Smooth muscle cell of the brain vasculature (primary cell): Measurements from ENCODE around the gene MRPL41.
"Not testable (repeated sequence)": the region's sequence is repeated elsewhere in the genome, so short reads cannot be mapped to it uniquely, and the experiment has no call there.

Experiments used
- DNase-seq: peaks from one replicate; pipeline ENCODE4 v3.0.0-alpha.2; 2012; ENCODE audit warnings: low read depth, low spot score

The MRPL41 gene

DNA sequence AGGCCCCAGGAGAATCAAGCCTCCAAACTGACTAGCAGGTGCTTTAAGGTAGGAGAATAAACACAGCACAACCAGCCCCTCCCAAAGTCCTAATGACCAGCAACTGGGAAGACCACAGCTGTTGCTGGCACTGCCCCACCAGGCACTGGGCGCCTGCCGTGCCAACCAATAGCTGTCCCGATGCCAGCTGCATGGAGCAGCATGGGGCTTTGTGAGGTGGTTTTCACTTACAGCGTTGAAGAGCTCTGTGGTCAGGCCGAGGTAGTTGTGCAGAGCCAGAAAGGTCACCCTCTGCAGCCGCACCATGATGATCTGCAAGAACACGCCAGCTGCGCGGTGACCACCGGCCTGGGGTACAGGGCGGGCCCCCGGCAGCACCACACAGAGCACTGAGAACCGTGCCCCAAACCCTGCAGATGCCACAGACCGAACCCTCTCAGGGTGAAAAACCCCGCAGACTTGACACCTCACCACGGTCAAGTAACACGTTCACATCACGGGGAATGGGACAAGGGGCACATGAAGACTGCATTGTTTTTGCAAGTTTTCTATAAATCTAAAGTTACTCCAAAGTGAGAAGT, 30.2 kb upstream of the MRPL41 start:
- no peak for DNase-seq

DNA sequence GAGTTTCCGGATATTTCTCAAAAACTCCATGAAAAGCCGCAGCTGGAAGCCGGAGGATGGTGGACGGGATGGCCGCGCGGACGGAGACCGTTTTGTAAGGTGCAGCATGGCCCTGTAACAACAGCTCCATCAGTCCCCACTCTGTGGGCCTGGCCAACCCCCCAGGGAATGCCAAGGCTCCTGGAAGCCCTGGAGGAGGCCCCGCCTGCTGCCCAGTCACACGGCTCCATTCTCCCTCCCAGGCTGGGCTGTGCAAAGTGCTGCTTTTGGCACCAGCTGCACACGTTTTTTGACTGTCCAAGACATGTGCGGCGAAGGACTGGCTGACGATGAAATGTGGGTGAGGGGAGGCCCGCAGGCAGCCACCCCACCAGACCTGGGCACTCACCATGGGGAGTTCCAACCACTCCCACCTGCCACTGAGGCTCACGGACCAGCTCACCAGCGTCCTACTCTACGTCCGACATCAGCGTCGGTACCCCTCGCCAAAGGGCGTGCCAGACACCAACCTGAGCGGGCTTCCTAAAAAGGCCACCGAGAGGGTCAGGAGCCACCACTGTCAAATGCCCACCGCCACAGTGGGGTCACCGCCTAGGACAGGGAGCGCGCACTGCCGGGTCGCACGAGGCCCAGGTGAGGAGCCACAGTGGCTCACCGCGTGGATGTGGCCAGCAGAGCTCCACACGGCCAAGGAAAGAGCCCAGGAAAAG, 28.8 kb upstream of the MRPL41 start:
- DNase-seq = no peak

DNA sequence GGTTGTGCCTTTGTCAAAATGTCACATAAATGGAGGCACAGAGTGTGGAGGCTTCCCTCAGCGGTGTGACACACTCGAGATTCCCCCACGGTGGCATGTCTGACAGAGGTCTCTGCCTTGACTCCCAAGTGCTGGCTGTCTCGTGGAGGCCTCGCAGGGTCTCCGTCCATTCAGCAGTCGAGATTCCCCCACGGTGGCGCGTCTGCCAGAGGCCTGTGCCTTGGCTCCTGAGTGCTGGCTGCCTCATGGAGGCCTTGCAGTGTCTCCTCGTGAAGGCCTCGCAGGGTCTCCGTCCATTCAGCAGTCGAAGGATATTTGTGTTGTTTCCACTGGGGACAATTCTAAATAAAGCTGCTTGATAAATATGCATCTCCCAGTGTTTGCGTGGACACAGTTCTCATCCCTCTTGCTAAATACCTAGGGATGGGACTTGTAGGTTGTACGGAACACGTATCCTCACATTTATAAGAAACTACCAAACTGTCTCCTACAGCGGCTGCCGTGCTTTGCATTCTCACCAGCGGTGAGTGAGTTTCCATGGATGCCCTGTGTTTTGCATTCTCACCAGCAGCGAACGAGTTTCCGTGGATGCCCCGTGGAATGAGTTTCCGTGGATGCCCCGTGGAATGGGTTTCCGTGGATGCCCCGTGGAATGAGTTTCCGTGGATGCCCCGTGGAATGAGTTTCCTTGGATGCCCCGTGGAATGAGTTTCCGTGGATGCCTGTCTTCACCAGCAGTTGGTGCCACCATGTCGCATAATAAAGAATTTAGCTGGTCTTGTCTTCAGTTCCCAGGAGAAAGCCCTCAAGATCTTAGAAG, 27.3 kb upstream of the MRPL41 start:
- DNase-seq = no peak

DNA sequence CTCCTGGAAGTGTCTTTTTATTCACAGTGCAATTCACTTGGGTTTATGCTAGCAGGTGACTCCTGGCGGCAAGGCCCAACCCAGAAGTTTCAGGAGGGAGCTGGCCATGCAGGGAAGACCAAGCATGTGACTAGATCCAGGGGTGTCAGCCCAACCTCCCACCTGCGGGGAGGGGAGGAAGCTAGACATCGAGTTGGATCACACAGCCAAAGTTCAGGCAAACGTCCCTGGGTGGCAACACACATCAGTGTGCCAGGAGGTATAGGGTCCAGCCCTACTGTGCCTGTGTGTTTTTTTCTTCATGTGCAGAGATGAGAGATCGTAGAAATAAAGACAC, 26.7 kb upstream of the MRPL41 start:
- DNase-seq = no peak

DNA sequence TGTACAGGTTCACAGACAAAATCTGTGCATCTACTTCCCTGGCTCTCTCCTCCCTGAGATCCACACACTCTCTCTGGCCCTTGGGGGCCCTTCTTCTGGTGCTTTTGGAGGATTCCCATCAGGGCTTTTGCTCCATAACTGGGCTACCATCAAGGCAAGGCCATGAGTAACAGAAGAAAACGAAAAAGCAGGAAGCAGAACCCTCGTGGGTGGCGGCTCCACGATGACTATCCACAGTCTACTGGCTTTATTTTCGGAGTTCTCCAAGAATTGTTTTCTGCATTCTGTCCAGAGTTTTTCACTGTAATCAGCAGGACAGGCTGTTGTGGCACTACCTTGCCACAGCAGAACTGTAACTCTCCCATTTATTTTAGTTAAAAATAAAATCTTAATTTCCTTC, 21.3 kb upstream of the MRPL41 start:
- DNase-seq = no peak

DNA sequence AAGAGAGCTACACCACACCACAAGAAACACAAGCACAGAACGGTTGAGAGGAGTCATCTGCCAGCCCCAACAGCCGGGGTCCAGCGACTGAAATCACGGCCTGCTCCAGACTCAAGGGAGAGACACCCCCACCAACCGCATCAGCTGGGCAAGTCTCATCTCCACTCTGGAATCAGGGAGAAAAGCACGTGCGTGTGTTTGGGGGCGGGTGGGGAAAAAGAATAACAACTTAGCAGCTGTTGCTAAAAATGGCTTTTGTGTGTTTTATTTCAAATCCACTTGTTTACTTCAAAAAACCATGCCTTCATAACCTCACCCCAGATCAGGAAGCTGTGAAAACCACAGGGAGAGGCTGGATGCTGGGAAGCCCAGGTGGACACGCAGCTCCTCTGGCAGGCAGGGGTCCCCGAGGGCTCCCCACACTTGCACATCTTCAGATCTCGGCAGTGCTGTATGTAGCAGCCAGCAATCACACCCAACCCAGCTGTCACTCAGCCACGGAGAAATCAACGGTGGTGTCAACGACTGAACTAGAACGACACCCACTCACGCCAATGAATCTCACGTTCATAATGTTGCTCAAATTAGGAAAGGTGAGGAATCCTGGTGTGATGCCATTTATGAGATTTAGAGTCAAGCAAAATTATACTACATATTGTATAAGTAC, 20.4 kb upstream of the MRPL41 start:
- no peak for DNase-seq

DNA sequence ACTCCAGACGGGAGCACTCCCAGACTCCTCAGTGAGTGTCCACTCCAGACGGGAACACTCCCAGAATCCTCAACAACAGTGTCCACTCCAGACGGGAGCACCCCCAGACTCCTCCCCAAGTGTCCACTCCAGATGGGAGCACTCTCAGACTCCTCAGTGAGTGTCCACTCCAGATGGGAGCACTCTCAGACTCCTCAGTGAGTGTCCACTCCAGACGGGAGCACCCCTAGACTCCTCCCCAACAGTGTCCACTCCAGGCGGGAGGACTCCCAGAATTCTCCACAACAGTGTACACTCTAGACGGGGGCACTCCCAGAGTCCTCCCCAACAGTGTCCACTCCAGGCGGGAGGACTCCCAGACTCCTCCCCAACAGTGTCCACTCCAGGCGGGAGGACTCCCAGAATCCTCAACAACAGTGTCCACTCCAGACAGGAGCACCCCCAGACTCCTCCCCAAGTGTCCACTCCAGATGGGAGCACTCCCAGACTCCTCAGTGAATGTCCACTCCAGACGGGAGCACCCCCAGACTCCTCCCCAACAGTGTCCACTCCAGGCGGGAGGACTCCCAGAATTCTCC, 18.7 kb upstream of the MRPL41 start:
- not testable (repeated sequence) for DNase-seq

DNA sequence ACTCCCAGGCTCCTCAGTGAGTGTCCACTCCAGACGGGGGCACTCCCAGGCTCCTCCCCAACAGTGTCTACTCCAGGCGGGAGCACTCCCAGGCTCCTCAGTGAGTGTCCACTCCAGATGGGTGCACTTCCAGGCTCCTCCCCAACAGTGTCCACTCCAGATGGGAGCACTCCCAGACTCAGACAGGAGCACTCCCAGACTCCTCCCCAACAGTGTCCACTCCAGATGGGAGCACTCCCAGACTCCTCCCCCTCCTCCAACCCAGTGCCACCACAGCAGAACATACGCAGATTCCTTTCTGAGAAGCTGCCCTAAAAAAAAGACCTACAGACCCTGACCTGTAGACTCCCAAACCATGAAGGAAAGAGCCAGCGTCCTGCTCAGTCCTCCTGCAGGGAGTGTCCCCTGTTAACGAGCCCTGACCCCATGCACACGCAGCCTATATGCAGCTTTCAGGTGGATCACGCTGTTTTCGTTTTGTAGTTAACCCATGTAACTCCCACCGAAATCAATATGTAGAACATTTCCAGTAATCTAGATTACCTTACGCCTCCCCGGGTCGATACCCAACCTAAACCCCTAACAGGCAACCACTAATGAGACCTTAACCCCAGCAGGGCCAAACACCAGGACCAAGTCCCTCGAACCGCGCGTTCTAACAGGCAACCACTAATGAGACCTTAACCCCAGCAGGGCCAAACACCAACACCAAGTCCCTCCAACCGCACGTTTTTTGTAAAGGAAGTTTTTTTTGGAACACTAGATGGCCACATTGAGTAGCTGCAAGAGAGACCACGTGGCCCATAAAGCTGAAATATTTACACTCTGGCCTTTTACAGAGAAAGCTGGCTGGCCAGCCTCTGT, 17.2 kb upstream of the MRPL41 start:
- no peak for DNase-seq

DNA sequence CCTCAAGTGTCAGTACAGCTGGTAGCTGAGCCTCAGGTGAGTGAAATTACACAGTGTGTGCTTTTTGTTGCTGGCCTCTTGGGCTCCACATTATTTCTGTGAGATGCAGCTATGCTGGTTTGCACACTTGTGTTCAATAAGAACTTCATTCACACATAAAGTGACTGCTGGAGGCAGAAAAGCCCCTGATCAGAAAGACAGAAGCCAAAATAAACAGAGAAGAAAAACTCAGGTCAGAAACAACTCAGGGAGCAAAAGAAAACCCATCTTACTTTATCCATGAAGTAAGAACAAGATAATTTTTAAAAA, 16.6 kb upstream of the MRPL41 start:
- no peak for DNase-seq

DNA sequence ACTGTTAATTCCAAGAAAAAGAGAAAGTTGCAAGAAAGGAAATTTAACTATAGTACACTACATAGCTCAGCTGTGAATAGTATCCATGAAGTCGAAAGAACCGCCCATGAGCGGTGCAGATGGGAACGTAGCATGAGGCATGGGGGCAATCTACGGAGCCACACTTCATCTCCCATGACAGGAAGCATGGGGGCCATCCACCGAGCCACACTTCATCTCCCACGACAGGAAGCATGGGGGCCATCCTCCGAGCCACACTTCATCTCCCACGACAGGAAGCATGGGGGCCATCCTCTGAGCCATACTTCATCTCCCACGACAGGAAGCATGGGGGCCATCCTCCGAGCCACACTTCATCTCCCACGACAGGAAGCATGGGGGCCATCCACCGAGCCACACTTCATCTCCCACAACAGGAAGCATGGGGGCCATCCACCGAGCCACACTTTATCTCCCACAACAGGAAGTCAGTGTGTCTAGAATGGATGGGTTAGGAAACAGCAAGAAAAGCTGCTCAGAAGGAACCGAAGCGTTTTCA, 15.0 kb upstream of the MRPL41 start:
- DNase-seq = not testable (repeated sequence)

DNA sequence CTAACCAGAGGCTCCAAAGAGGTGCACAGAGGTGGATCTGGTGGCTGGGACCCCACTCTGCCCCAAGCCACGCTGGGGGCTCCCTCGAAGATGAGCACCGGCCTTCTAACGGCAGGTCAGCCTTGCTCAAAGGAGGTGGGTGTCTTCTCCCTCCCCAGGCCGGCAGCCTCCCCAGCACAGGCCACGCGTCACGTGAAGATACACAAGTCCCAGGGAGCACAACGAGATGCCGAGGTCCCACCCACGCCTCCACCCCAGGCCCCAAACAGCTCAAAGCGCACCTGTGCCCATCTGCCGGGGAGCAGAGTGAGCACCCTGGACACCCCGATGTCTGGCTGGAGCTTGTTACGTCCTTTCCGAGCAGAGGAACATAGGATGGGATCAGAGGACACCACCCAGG, 13.6 kb upstream of the MRPL41 start:
- DNase-seq = no peak

DNA sequence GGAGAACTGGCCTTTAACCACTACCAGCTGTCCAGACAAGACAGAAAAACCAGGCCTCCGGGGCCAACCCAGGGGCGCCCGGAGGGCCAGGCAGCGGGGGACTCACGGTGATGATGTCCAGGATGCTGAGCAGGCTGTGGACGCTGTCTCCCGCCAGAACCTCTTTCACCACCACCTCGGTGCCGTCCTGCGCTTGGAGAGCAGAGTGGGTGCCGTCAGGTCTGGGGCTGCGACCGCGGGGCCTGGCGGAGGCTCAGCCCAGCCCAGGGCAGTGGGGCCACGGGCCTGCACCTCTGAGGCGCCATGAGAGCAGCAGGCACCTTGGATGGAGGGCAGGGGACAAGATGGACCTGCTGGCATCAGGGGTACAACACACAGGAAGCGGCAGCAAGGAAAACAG, 11.1 kb upstream of the MRPL41 start:
- DNase-seq = no peak

DNA sequence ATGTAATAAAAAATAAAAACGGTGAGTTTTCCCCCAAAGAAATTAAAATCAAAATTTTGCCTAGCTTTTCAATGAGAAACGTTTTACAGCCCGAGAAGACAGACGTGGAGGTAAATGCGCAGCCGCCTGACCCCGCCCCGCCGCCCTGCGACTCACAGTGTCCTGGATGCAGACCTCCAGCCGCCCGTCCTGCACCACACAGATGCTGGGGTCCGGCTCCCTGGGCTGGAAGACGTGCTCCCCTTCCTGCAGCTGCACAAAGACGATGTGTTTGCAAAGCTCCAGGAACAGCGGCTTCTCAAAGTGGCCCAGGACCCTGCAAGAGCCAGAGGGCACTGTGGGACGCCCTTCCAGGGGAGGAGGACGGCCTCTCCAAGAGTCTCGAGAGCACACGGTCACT, 9.2 kb upstream of the MRPL41 start:
- no peak for DNase-seq

DNA sequence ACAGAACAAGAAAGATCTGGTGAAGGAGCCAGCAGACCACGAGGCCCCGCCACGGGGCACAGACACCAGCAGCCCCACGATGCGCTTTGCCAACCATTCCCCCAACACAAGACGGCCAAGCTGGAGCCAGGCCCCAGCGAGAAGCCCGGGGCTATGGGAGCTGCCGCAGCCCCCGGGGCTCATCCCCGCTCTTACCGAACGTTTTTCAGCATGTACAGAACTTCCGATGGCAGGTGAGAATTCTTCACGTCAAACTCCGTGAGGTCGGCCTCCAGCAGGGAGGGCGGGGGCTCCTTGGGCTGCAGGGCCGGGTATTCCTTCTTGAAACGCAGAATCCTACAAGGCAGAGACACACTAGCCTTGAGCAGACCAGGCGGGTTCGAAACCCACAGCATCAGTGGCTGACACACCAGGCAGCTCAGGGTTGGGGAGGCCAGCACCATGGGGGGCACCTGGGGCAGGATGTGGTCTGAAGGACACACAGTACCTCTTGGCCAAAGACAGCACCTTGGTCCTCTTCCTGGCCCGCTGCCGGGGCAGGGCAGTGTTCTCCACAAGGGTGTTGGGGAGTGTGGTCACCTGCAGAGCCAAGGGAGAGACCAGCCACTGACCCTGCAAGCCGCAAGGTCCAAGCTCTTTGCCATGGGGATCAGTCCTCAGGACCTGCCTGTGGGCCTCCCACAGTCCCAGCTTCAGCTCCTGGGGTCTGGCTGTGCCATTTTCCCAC, 8.3 kb upstream of the MRPL41 start:
- no peak for DNase-seq

DNA sequence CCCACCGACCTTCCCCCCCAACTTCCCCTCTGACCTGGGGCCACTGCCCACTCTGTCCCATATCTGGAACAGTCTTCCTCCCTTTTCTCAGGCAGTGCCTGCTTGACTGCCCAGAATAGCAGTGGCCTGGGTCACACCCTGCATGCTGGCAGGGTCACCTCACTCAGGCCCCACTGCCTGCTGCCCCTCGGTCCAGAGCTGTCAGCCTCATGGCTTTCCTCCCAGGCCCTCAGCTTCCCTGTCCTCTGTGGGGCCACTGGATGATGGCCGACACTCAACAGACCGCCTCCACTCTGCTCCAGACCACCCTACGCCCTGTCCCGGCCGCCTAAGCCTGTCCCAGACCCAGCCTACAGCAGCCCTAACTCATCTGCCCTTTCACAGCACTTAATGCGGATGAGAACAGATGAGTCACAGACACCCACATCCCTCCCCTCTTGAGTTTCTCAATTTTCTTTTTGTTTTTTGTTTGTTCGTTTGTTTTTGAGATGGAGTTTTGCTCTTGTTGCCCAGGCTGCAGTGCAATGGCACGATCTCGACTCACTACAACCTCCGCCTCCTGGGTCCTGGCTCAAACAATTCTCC, 7.4 kb upstream of the MRPL41 start:
- DNase-seq = no peak

DNA sequence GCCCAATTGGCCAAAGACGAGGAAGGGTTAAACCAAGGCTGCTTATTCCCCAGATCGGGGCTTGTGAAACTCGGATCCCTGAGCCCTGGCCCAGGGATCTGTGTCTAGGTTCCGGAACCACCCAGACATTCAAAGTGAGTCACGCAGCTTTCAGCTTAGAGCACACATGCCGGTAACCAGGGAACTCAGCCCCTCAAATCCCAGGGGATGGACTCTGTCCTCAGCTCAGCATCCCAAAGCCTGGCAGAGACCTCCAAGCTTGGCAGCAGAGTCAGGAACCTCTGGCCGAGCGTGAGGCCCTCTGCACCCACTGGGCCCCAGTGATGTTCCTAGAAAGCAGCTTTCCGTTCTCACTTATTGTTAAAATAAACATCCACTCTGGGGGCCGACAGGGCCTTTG, 6.6 kb upstream of the MRPL41 start:
- DNase-seq = no peak

DNA sequence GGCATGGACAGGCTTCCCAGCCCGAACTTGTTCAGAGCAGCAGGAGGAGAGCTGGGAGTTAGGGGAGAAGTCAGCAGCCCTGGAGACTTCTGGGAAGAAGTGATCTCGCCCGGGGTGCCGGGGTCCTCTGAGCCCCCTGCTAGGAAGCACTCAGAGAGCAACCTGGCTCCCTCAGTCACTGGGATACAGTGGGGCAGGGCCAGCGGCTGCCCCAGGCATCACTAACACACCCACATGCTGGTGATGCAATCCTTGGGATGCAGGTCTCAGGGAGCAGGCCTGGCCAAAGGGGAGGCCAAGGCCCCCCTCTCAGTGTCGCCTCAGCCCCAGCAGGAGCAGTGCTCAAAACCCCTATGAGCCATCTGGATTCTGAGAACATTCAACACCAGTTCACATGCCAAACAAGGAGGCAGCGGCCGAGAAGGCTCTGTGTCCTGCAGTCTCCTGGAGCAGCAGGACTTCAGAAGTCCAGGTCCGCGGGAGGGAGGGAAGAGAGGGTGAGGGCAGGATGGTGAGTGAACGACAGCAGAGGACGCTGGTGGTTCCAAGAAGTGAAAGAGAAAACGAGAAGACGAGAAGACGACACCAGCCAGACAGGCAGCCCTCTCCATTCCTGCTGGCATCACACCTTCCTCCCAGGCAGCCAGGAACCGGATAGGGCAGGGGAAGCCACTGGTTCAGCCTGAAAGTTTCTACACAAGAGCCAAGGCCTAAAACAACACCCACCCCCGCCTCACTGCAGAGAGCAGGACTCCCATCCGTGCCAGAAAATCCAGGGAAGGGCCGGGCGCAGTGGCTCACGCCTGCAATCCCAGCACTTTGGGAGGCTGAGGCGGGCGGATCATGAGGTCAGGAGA, 3.8 kb upstream of the MRPL41 start:
- DNase-seq = no peak

DNA sequence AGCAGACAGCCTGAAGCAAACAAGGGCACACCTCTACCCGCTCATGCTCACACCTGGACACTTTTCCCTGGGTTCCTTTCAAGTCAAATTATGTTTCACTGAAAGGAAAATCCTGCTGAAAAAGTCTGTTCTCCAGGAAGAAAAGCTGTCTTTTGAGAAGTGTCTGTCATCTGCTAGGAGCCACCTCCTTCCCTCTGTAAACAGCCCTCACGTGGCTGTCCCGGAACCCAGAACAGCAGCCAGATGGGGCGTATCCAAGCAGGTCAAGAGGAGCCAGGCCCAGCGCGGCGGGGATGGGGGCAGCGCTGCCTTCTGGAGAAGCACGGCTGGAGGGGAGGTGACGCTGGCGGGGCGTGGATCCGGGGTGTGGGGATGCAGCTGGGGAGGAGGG, 1.5 kb upstream of the MRPL41 start, which contains the start of gene PNPLA7:
TSS of gene PNPLA7 (minus strand) at position 172 of the 391 bp plus-strand sequence. CDS start 205 bp downstream, outside the sequence.
- DNase-seq = no peak

DNA sequence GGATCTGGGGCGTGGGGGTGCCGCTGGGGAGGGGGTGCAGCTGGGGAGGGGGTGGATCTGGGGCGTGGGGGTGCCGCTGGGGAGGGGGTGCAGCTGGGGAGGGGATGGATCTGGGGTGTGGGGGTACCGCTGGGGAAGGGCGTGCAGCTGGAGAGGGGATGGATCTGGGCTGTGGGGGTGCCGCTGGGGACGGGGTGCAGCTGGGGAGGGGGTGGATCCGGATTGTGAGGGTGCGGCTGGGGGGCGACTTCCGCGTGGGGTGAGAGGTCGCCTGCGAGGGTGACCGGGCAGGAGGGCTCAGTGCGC, 768 bp upstream of the MRPL41 start:
- DNase-seq = not testable (repeated sequence)
